Activated CD4-positive, alpha-beta memory T cell treated with anti-CD3 and anti-CD28 coated beads, Interleukin-2, amount 10 ng/mL, durations not matched to agents 7 days and 5 days (primary cell): ENCODE measurements around the gene ERH. TPM values are rescaled to one million over a fixed set of nuclear protein-coding genes. Genes with fewer than 3 reads are reported as not detected.

ENCODE experiments used
- CTCF ChIA-PET: fragments of 350-600 bp; sonication (Branson Sonifier 250); formaldehyde crosslinking; loops from one replicate; lab custom pipeline; 2021; ENCODE audit warnings: antibody characterized with exemption, inconsistent platforms; lab: Charles Lee
- POLR2A ChIA-PET: fragments of 350-600 bp; sonication (Branson Sonifier 250); formaldehyde crosslinking; loops from one replicate; lab custom pipeline; 2021; ENCODE audit warnings: antibody characterized with exemption; lab: Charles Lee
- DNase-seq: peaks from one replicate; pipeline ENCODE4 v3.0.0-alpha.2; 2020
- H3K27ac Mint-ChIP-seq: one replicate; pipeline ENCODE4 v1.8.0; 2021; ENCODE audit warnings: mild to moderate bottlenecking, mixed read lengths
- H3K27me3 Mint-ChIP-seq: one replicate; pipeline ENCODE4 v1.8.0; 2021; ENCODE audit warnings: mixed read lengths
- H3K36me3 Mint-ChIP-seq: one replicate; pipeline ENCODE4 v1.8.0; 2021; ENCODE audit warnings: low read depth, mixed read lengths
- H3K4me1 Mint-ChIP-seq: one replicate; pipeline ENCODE4 v1.8.0; 2021; ENCODE audit warnings: mixed read lengths
- H3K4me3 Mint-ChIP-seq: one replicate; pipeline ENCODE4 v1.8.0; 2021; ENCODE audit warnings: mild to moderate bottlenecking, mixed read lengths
- H3K9me3 Mint-ChIP-seq: one replicate; pipeline ENCODE4 v1.8.0; 2021; ENCODE audit warnings: mixed read lengths
- total RNA-seq, 2 experiments: library from RNA; stranded (reverse); gene quantifications; one replicate each; pipeline ENCODE4 v1.2.3, GENCODE V29; 2021

Gene ERH
- total RNA-seq, 2 experiments from 2014 or later, result 281 to 295 TPM

- Mint-ChIP-seq H3K9me3 (no peaks in the 10 kb centered on the region), H3K4me1 (peaks cover 20% of the 10 kb centered on the region), H3K36me3 (no peaks in the 10 kb centered on the region), H3K4me3 (no peak overlapping the region), H3K27me3 (peaks cover 2% of the 10 kb centered on the region), H3K27ac (no peak overlapping the region)
- ChIA-PET CTCF (no interaction called here), POLR2A (no interaction called here)
- DNase-seq, result no peak
These were observed 46.7 kb downstream of the ERH start for GRCh38 chr14:69351385-69351784.

DNA sequence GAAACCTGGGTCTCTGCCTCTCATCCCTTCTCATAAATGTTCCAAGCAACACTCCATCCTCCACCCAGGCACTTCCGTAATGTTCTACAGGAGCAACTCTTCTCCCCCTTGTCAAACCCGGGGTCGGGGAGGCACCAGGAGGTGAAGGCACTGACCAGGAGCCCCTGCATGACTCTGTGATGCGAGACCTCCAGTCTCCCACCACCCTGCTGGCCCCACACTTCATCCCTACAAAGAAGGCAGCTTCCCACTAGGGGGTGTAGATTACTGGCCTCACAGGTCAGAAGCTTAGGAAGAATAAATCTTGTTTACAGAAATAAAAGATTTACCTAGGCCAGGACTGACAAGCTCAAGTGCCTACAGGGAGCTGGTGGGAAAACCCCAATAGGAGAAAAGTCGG, 47.2 kb downstream of the ERH start:
- H3K27me3 Mint-ChIP-seq, result peaks cover 2% of the 10 kb centered on the region
- no peak overlapping the region for H3K4me3 Mint-ChIP-seq
- no peak for DNase-seq
- H3K36me3 Mint-ChIP-seq, result no peaks in the 10 kb centered on the region
- H3K4me1 Mint-ChIP-seq, result peaks cover 20% of the 10 kb centered on the region
- no peak overlapping the region for H3K27ac Mint-ChIP-seq
- POLR2A ChIA-PET, result no interaction called here
- CTCF ChIA-PET, result no interaction called here
- H3K9me3 Mint-ChIP-seq, result no peaks in the 10 kb centered on the region

DNA sequence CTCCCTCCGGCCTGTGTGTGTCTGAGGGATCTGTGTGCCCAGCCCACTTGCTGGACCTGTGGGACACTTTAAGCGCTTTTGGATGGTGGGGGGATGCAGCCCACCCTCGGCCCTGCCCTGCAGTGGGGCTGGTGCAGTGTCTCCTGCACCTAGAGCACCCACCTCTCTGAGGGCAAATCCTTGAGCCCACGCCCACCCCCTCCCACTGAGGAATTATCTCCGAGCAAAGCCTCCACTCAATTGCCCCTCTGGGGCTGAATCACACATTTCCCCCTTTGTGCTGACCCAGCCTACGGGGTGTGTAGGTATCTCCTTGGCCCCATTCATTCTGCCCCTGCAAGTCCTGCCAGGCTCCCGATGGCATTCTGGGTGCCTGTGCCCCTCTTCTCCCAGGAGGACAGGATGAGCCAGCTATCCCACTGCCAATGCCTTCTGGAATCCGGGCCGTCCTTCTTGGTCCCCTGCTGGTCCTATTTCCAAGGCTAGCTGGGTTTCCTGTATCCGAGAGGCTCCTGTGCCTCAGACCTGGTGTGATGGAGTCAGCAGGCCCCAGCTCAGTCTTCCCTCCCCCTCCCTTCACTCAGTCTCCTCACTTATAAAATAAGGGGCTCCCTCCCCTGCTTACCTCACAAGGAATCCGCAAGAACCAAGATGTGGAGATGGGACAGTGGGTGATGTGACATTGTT, 48.9 kb downstream of the ERH start:
- ChIA-PET POLR2A (no interaction called here), CTCF (no interaction called here)
- Mint-ChIP-seq H3K27me3 (peaks cover 6% of the 10 kb centered on the region), H3K36me3 (no peaks in the 10 kb centered on the region), H3K27ac (no peak overlapping the region), H3K4me3 (no peak overlapping the region), H3K9me3 (no peaks in the 10 kb centered on the region), H3K4me1 (peaks cover 7% of the 10 kb centered on the region)
- no peak for DNase-seq

GRCh38 chr14:69346710-69347109, 51.4 kb downstream of the ERH start:
- CTCF ChIA-PET, result interaction anchor here (0.6 to 0.7 kb wide), 2 partner anchors 104 to 1350 kb away, joined by 3 read pairs; no protein-coding TSS in a partner anchor
- no peak overlapping the region for H3K27ac Mint-ChIP-seq

DNA sequence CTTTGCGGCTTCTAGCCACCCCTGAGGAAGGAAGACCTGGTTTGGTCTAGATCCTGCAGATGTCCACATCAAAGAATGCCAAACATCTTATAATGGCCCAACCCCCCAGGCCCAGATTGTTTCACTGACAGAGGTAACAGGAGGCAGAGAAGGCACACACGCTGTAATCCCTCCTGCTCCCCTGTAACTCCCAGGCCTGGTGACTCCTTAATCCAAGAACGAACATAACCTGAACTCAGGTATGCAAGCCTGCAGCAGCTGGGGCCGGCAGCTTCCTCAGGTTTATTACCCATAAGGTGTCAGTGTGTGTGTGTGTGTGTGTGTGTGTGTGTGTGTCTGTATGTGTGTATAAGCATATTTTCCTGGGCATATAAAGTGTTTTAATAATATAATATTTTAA, 52.7 kb downstream of the ERH start:
- H3K9me3 Mint-ChIP-seq, result no peaks in the 10 kb centered on the region
- ChIA-PET CTCF (interaction anchor here (1.1 kb wide), 1 partner anchor 13 kb away, joined by 4 read pairs; no protein-coding TSS in a partner anchor), POLR2A (no interaction called here)
- H3K27me3 Mint-ChIP-seq, result peaks cover 12% of the 10 kb centered on the region
- H3K4me1 Mint-ChIP-seq, result no peaks in the 10 kb centered on the region
- no peak for DNase-seq
- no peak overlapping the region for H3K4me3 Mint-ChIP-seq
- no peaks in the 10 kb centered on the region for H3K36me3 Mint-ChIP-seq
- H3K27ac Mint-ChIP-seq, result no peak overlapping the region

More at GRCh38 chr14:69346710-69347109, 51.4 kb downstream of the ERH start:
- Mint-ChIP-seq H3K4me1 (peaks cover 1% of the 10 kb centered on the region), H3K27me3 (peaks cover 8% of the 10 kb centered on the region), H3K9me3 (no peaks in the 10 kb centered on the region), H3K4me3 (no peak overlapping the region), H3K36me3 (no peaks in the 10 kb centered on the region)
- DNase-seq, result no peak
- POLR2A ChIA-PET, result no interaction called here

DNA sequence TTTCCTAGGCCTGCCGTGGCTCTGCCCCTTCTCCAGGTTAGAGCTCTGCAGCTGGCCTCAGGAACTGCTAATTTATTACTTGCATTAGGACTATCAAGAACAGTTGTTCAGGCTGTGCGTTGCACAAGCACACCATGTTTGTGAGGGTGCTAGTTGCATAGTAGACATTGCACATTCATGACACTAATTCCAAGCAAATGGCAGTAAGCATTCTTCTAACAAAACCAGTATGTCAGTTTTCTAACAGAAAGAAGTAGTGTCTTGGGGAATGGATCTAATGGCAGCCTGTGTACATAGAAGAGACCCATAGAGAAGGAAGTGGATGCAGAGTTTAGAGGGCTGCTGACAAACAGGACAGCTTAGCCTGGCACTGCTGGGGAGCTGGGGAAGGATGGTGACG, 53.9 kb downstream of the ERH start:
- H3K4me3 Mint-ChIP-seq, result no peak overlapping the region
- H3K27ac Mint-ChIP-seq, result no peak overlapping the region
- ChIA-PET POLR2A (no interaction called here), CTCF (interaction anchor here (1.1 kb wide), 1 partner anchor 12 kb away, joined by 4 read pairs; no protein-coding TSS in a partner anchor)
- H3K36me3 Mint-ChIP-seq, result no peaks in the 10 kb centered on the region
- peaks cover 12% of the 10 kb centered on the region for H3K27me3 Mint-ChIP-seq
- no peak for DNase-seq
- no peaks in the 10 kb centered on the region for H3K4me1 Mint-ChIP-seq
- H3K9me3 Mint-ChIP-seq, result no peaks in the 10 kb centered on the region

DNA sequence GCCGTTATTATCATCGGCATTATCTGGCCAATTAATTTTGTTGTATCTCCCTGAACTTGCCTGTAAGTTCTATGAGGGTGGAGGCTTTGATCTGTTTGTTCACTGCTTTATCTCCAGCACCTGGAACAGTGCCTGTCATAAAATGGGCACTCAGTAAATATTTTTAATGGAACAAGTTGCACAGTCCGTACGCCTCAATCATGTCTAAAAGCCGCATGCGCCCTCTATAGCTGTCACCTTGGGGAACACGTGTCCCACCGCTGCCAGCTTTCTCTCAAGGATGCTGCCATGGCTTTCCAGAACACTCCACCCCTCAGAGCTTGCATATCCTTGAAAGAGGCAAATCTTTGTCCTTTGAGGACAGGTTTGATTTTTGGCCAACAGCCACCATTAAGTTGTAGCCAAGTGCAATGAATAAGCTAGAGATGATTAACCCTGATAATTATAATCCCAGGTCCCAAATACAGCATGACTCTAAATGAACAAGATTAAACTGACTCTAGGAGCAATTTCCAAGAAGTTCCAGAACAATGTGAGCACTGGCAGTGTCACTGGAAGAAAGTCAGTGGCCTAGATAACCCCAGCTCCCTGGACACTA, 55.1 kb downstream of the ERH start:
- no peak overlapping the region for H3K27ac Mint-ChIP-seq
- no peak overlapping the region for H3K4me3 Mint-ChIP-seq
- H3K9me3 Mint-ChIP-seq, result no peaks in the 10 kb centered on the region
- POLR2A ChIA-PET, result no interaction called here
- no peaks in the 10 kb centered on the region for H3K36me3 Mint-ChIP-seq
- peaks cover 12% of the 10 kb centered on the region for H3K27me3 Mint-ChIP-seq
- no peaks in the 10 kb centered on the region for H3K4me1 Mint-ChIP-seq
- DNase-seq, result no peak
- CTCF ChIA-PET, result no interaction called here

- Mint-ChIP-seq H3K27ac (no peak overlapping the region), H3K27me3 (peaks cover 10% of the 10 kb centered on the region), H3K36me3 (no peaks in the 10 kb centered on the region), H3K4me3 (no peak overlapping the region), H3K4me1 (no peaks in the 10 kb centered on the region), H3K9me3 (no peaks in the 10 kb centered on the region)
- no peak for DNase-seq
- POLR2A ChIA-PET, result no interaction called here
- CTCF ChIA-PET, result no interaction called here
These were observed 58.7 kb downstream of the ERH start for GRCh38 chr14:69339426-69339825.

DNA sequence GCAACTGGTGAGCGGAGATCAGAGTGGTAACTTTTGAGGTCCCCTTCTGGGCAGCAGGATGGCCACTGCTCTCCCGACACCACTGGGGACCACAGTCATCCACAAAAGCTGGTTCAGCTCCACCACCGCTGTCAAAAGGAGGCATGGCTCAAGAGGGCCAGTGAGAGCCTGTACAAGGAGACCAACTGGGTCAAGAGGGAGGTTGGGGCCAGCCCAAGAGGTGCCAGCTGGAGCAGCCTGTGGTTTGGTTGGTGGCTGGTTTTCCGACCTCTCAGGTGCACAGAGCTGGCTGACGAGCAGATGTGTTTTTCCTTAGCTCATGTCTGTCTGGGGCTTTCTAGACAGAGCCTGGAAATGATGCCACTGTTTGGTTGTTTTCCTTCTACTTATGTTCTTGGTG, 60.1 kb downstream of the ERH start:
- Mint-ChIP-seq H3K4me3 (no peak overlapping the region), H3K9me3 (no peaks in the 10 kb centered on the region), H3K27ac (no peak overlapping the region), H3K4me1 (no peaks in the 10 kb centered on the region), H3K27me3 (peaks cover 10% of the 10 kb centered on the region), H3K36me3 (no peaks in the 10 kb centered on the region)
- no peak for DNase-seq
- ChIA-PET POLR2A (no interaction called here), CTCF (no interaction called here)

DNA sequence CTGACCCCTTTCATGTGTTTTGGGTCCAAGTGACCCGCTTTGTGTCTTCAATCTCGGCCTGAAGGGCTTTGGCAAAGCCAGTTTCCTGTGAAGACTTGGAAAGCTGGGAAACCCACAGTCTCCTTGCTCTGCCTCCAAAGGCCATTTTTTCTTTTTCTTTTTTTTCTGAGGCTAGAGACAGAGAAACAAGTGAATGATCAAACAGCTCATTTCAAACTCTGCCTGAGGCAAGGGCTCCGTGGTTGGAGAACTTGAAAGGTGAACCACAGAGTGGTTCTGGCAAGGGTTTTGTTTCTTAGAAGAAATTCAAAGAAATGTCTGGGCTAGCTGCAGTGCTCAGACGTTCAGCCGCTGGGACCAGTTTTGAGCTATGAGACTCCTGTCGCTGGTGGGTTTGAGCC, 62.7 kb downstream of the ERH start:
- H3K4me3 Mint-ChIP-seq, result no peak overlapping the region
- H3K36me3 Mint-ChIP-seq, result no peaks in the 10 kb centered on the region
- no peak overlapping the region for H3K27ac Mint-ChIP-seq
- peaks cover 4% of the 10 kb centered on the region for H3K27me3 Mint-ChIP-seq
- H3K4me1 Mint-ChIP-seq, result no peaks in the 10 kb centered on the region
- POLR2A ChIA-PET, result no interaction called here
- H3K9me3 Mint-ChIP-seq, result no peaks in the 10 kb centered on the region
- DNase-seq, result no peak
- CTCF ChIA-PET, result no interaction called here

GRCh38 chr14:69334576-69334975, 63.5 kb downstream of the ERH start:
- no peak for DNase-seq
- no peak overlapping the region for H3K27ac Mint-ChIP-seq
- no peaks in the 10 kb centered on the region for H3K36me3 Mint-ChIP-seq
- H3K9me3 Mint-ChIP-seq, result no peaks in the 10 kb centered on the region
- POLR2A ChIA-PET, result no interaction called here
- CTCF ChIA-PET, result no interaction called here
- no peaks in the 10 kb centered on the region for H3K4me1 Mint-ChIP-seq
- H3K4me3 Mint-ChIP-seq, result no peak overlapping the region
- H3K27me3 Mint-ChIP-seq, result peaks cover 4% of the 10 kb centered on the region

DNA sequence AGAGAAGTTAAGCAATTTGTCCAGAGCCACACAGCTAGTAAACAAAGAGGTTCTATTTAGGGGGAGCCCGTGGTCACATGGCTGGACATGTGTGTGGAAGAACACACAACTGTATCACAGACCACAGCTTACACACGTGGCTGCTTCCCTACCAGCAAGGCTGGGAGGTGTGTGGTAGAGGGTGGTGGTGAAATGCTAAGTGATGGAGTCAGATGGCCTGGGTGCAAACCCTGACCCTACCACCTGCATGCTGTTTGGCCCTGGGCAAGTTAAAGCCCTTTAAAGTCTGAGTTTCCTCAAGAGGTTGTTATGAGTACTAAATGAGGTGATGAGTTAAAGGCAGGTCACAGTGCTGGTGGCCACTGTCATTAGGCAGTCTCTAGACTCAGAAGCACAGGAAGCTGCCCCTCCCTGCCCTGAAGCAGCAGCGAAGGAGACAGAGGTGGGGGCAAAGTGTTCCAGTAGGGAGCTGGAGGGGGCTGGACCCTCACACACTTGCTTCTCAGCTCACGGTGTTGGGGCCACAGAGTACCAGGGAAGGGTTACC, 64.2 kb downstream of the ERH start:
- H3K27ac Mint-ChIP-seq, result no peak overlapping the region
- peaks cover 4% of the 10 kb centered on the region for H3K27me3 Mint-ChIP-seq
- H3K36me3 Mint-ChIP-seq, result no peaks in the 10 kb centered on the region
- no peaks in the 10 kb centered on the region for H3K4me1 Mint-ChIP-seq
- POLR2A ChIA-PET, result no interaction called here
- DNase-seq, result no peak
- H3K4me3 Mint-ChIP-seq, result no peak overlapping the region
- CTCF ChIA-PET, result no interaction called here
- no peaks in the 10 kb centered on the region for H3K9me3 Mint-ChIP-seq

DNA sequence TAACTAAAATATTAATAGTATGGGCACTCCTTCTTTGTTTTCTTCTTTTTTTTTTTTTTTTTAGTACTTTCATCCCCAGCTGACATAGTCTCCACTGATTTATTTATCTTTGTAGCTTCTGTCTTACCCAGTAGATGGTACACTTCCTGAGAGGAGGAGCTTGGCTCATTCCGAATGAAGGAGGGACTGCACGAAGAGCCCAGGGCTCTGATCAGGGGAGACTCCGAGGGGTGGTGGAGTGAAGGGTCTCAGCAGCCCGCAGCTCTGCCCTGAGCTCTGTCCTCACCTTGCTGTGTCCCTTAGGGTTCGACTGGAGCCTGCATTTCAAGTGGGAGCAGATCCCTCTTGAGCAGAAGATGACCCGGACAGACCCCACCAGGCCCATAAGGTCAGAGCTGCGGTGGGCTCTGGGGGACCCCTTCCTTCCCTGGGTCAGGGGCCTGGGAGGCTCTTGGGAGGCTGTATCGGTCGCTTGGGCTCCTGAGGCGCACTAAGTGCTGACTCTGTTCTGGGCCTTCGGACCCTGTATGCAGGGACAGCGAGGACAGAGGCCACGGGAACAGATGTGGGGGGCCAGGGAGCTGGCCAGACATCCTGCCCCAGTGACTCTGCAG, 65.2 kb downstream of the ERH start:
- Mint-ChIP-seq H3K27me3 (peaks cover 4% of the 10 kb centered on the region), H3K4me1 (no peaks in the 10 kb centered on the region), H3K9me3 (no peaks in the 10 kb centered on the region), H3K36me3 (no peaks in the 10 kb centered on the region), H3K4me3 (no peak overlapping the region), H3K27ac (no peak overlapping the region)
- ChIA-PET POLR2A (no interaction called here), CTCF (interaction anchor here (0.7 to 1.7 kb wide), 2 partner anchors 12 to 360 kb away, joined by 3 to 4 read pairs; no protein-coding TSS in a partner anchor)
- no peak for DNase-seq
